Activated CD4-positive, alpha-beta T cell treated with anti-CD3 and anti-CD28 coated beads, Interleukin-2, amount 50 U/mL, for 24 hours (primary cell): ENCODE data around the gene CDH10.

ENCODE experiments used
- DNase-seq, 2 donors: peaks; one replicate each; pipeline ENCODE4 v3.0.0-alpha.2; 2020; ENCODE audit warnings: low read depth in 1 of 2, low spot score in 1 of 2

CDH10 gene

DNA sequence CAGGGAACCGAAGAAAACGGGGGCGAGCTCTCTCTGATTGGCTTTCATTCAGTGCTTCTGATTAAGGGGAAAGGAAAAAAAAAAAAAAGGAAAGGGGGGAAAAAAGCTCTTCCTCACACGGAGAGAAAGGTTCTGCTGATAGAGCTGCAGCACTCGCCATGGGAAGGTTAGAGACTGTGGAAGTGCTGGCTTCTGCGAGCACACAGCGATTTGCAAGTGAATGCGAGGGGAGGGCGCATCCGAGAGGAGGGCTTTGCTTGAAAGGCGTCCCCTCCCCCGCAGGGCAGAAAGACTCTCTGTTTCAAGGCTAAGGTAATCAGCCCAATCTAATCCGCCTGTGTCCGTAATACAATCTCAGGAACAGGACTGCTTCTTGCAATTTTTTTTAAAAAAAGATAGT lies at the start of gene CDH10:
Gene CDH10 (minus strand): TSS at position 218 of the 400 bp plus-strand sequence. CDS start 51,488 bp downstream, outside the sequence.
- no peak for DNase-seq

DNA sequence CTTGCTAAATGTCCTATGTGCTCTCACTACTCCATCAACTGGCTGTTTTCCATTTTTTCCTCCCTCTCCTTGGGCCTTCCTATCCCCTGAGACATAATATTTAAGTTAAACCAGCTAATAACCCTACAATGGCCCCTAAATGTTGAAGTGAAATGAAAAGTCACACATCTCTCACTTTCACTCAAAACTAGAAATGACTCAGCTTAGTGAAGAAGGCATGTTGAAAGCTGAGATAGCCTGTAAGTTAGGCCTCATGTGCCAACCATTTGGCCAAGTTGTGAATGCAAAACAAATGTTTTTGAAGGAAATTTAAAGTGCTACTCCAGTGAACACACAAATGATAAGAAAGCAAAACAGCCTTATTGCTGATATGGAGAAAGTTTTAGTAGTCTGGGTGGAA lies 48.8 kb upstream of the CDH10 start:
- no peak for DNase-seq

DNA sequence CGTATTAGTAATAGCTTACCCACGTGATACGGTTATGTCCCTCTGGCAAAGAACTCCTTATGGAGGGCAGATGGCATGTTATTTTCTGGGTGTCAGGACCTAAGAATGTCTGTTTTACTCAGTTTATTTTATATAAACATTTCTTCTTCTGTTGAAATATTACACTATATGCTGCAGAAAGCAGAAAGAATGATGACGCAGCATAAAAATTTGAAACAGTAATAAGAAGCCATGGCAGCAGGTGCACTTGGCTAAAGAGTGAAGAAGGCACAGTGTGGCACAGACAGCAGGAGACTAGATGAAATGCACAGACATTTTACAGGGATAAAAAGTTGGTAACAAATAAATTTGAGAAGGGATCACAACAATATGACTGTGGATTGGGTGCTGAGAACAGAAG lies 46.3 kb upstream of the CDH10 start:
- DNase-seq, result no peak

DNA sequence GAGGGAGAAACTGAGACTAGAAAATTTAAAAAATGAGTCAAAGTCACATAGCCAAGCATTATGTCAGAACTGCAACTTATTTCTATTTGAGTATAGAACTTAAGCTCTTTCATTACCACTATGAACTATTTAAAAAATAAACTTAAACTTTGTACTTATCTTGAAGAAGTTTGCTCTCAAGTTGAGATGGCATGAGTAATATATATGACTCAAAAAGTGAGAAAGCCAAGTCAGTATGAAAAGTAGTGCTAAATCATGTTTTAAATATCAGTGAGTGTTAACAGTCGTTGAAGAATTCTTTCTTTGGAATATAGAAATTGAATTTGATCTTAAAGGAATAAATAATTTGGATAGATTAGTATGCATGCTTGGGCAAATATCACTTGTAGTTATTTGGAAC lies 36.3 kb upstream of the CDH10 start:
- no peak for DNase-seq

DNA sequence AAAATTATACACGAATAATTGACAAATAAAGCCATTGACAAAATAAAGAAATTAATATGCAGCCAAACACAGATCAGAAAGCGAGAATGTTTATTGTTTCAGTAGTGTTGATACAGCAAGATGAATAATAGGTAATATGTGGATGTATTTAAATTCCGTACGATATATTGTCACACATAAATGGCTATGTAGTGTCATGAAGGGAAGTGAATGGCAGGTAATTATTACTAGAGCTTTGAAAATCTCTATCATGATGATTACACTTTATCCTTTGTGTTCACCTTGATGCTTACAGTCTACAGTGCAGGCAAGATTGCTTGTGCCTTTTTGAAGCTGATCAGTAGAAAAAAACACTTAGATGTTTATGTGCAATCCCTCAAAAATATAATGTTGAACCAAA lies 23.3 kb upstream of the CDH10 start:
- DNase-seq, result no peak

DNA sequence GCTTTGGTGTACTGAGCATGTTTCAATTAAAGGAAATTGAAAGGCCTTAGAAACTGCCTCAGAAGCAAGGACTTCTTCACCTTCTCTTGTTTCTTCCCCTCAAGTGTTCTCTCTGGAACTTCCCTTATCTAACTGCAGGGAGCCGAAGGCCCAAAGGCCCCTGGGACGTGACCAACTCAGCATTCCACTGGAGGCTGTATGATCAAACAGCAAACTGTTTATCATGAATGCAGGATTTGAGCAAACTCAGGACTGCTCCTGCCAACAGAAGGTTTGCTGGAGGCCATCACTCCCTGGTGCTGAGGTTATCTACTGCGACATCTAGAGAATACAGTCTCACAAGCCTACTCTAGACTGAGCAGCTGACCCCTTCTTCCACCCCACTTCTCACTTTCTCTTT lies 4.8 kb upstream of the CDH10 start:
- DNase-seq, result no peak

DNA sequence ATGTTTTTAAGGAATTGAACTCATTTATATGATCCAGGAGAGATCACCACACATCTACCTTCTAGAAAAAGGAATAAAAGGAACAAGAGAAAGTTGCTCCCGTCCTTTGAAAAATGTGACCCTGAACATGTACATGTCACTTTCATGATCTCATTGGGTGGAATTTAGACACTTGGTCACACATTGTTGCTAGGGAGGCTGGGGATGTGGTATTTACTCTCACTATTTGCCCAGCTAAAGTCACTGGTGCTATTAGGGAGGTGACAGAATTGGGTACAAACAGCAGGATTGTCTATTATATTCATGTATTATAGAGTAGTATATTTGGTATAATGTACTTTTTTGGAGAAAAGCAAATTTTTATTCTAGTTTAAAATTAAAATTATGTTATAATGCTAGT lies 2.1 kb upstream of the CDH10 start:
- no peak for DNase-seq

DNA sequence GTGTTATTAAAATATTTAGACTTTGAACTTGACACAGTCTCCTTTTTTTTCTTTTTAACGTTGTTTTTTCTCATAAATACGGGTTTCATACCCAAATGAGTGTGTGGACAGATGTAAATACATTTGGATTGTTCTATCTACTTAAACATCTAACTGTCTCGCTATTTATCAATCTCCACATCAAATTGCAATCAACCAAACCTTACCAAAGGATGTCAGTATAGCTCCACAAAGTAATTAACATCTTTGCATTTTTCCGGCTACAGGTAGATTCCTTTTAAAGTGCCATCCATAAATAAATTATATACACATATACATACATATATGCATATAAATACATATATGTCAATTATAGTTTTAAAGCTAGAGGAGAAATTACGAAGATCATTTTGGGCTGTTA lies 705 bp upstream of the CDH10 start:
- no peak for DNase-seq

DNA sequence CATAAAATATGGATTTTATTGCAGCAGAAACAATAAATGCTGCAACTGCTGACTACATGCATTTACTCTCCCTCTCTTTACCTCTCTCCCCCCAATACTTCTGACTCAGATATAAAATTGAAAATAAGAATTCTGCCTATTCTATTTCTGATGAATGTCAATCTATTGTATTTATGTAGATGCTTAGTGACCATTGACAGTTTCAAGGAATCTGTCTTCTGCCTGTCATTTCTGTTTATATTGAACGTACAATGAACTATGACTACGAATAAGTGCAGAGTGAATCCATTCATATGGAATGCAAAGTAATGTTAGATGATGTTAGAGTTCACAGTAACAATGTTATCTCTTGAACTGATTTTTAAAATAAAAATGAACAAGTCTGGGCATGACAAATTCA lies 898 bp downstream of the CDH10 start:
- DNase-seq, result no peak

DNA sequence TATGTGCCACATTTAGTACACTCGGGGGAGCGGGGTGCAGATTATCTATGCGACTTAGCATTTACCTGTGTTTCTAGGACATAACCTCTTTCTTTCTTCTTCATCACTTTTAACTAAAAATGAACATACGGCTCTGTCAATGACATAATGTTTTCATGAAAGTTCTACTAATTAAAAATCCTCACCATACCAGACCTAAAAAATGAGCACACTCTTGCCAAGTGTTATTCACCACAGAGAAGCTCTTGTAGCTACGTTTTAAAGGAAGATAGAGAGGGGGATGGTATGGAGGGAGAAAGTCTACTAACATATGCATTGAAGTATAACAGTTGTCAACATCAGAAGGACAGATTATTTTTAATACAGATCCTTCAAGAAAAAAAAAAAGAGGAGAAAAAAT lies 1.6 kb downstream of the CDH10 start:
- DNase-seq, result no peak

DNA sequence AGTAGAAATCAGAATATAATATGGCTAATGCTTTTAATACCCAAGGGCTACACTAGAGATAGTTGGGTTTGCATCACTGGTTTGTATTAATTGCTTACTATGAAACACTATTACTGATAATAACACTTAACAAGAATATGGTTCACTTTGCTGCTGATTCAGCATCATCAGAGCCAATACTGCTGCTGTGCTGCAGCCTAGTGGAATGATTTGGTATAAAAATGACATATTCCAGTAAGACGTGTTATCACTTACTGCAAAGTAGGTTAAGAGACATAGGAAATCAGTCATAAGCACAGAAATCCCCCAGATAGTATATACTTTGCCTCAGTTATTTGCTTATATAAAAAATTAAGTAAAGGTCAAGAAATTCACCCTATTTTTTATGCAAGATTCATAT lies 2.8 kb downstream of the CDH10 start:
- DNase-seq, result no peak

DNA sequence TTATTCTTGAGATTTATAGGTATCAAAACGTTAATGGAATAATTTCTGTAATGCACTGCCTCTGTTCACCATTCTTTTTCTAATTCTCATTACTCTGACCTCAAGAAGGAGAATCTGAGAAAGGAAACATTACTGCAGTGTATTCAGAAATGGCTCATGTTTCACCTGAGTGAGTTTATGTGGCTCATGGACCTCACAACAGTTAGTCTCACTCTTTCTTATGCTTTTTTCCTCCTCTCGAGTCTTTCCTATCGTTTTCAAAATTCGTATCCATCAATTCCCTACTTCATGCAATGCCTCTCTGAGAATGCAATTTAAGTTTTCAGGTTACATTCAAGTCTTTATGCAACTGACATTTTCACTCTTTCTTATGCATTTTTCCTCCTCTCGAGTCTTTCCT lies 9.6 kb downstream of the CDH10 start:
- no peak for DNase-seq

DNA sequence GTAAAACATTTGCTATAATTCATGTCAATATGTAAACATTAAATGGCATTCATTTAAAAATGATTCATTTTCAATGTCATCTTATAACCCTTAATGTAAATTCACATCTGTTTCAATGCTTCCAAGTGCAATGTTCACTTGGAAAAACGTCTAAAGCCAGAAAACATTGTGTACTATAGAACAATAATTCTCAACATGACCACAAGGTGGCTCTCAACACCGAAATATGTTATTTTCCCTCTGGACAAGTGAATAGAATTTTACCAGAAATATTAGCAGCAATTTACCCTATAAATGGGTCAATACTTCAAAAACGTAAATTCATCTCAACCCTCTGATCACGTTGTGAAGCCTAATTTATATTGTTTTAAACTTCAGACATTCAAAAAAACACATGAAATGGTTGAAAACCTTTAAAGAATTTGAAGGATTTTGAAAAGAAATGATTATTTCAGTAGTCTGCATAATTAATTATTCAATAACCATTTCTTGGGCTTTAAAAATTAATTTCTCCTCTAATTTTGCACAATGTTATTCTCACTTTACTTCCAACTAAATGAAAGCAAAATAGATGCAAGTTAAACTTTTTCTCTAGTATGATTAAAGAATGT lies 11.0 kb downstream of the CDH10 start:
- DNase-seq, result no peak

DNA sequence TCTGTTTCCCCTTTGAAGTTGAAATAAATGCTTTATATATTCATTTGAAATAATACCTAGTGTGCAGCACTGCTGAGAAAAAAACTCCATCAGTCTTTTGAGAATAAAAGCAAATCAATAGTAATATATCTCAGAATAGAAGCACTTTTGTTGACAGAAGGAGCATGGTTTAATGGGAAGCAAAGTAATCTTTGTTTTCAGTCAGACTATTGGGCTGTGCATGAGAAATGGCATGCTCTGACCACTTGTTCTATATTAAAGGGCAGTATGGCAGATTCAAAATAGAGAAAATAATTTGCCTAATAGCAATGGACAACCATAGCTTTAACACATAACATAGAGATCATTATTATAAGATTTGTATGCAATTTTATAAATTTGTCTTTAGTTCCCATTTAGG lies 12.4 kb downstream of the CDH10 start:
- DNase-seq, result no peak

DNA sequence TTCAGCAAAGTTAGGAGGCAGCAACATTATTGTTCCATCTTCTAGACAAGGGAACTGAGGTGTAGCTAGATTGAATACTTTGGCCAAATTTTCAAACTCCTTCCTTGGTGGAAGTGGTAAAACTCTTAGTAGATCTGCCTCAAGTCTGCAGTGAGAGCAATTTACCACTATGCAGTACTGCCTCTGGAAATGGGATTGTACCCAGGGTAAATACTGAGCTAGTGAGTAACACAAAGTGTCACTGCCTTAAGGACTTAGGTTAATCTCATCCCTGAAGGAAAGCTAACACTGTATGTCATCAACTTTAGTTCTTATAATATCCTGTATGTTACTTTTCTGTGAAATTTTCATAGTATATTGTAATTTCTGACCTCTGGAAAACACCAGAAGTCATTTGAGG lies 13.9 kb downstream of the CDH10 start:
- no peak for DNase-seq

DNA sequence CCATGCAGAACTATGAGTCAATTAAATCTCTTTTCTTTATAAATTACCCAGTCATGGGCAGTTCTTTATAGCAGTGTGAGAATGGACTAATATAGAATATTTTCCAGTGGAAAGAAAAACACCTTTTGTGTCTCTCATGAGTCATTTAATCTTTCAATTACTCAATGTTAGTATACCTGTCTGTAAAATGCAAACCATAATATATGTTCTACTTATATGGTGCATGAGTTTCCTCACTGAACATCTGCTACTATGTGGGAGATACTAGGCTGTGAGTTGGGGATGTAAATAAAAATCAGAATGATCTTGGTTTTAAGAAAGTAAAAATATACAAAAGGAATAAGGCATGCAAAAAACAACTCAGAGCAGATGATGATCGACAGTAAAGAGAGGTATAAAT lies 15.0 kb downstream of the CDH10 start:
- DNase-seq, result no peak

DNA sequence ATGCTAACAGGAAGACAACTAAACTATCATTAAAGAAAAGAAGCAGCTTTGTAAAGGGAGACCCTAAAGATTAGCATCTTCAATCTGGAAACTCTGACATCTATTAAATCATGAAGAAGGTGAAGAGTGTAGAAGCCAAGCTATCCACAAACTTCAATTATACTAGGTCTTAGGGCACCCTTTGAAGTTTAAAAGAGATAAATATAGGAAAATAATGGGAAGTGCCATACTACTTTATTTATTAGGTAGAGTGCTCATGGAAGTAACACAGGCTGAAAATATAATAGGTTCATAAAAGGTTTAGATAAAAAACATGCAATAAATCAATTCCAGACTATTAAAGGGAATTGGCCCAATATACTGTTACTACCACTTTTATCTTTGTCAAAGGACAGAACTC lies 19.9 kb downstream of the CDH10 start:
- no peak for DNase-seq

DNA sequence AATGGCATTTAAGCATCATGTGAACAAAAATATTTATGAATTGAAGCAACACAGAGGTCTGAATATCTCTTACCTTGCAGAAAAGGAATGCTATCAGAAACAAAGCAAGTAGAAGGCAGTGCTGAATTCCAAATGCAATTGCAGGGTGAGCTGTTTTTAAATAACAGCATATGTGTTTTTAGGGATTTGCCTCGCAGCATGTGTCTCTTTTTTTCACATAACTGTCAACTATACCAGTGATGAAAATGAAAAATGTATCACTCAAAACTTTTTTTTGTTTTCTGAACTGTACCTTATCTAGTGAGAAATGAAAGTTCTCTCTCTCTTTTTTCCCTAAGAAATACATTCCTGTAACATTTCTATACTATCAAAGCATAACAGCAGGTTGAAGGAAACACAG lies 21.2 kb downstream of the CDH10 start:
- DNase-seq, result no peak

DNA sequence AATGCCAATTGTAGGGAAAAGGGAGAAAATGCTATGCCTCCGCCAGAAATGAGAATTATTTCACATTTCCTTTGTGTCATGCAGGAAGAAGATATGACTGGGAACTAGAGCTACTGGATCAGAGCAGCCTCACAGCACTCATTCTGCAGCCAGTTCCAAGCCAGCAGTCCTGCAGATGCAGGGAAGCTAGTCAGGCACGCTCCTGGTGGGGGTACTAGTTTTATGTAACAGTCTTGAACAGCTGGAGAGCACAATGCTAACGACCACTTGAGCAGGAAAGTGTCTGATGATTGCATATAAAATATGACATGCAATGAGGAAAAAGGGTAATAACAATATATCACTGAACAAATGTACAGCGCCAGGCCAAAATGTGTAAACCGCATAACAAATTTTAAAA lies 21.7 kb downstream of the CDH10 start:
- DNase-seq, result no peak

DNA sequence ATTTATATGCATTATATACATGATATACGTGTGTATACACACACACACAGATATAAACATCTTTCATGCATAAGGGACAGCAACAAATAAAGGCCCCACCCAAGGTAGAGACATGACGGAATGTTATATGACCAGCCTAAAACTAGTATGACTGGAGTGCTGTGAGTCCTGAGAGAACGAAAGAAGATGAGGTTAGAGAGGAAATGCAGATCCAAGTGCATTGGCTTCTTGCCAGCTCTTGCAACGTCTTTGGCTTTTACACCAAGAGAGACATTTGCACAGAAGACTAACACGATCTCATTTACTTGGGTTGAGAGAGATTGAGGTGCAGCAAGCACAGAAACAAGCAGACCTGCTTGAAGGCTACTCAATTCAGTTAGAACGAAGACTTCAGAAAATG lies 23.0 kb downstream of the CDH10 start:
- no peak for DNase-seq

DNA sequence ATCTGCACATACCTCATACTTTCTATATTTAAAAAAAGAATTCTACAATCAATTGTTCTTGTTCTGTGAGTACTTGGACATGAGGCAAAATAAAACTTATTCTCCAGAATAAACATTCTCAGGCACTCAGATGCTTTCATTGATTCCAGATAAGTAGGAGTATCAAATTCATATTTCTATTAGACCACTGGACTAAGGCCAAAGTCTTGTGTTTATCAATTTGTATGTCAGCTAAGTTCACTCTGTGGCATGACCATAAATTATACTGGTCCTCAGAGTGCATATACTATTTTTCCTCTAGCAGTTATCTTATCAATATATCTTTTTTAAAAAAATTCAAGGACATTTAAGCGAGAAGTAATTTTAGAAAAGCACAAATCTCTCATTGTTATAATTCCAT lies 28.2 kb downstream of the CDH10 start:
- no peak for DNase-seq

DNA sequence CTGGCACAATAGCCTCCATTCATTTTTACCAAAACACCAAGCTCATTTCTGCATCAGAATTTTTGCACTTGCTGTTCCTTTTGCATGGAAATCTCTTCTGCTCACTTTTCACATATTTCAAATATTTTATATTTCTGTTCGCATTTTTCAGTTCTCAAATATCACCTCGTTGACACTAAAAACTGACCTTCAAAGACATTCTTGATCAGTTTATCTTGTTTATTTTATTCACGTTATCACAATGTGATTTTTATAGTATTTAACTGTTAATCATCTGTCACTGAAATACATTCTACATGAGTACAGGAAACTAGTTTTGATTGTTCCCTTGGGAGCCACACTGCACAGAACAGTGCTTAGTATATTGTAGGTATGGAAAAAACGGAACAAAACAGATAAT lies 29.6 kb downstream of the CDH10 start:
- DNase-seq, result no peak

DNA sequence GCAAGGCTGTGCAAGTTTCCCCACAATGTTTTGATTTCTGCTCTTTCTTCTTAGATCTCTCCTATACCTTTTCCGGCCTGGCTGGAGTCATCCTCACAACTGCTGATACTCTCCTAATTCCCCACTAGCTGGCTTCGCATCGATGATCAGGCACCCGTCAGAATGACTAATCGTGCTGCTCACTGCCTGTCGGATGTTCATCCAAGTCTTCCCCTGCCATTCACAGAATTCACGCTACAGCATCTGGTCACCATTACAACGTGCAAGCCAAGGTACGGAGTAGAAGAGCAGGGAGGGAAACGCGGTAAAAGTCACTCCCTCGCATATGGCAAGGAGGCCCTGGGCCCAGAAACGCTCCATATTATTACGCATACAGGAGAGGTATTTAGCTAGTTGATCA lies 35.1 kb downstream of the CDH10 start:
- DNase-seq, result no peak

DNA sequence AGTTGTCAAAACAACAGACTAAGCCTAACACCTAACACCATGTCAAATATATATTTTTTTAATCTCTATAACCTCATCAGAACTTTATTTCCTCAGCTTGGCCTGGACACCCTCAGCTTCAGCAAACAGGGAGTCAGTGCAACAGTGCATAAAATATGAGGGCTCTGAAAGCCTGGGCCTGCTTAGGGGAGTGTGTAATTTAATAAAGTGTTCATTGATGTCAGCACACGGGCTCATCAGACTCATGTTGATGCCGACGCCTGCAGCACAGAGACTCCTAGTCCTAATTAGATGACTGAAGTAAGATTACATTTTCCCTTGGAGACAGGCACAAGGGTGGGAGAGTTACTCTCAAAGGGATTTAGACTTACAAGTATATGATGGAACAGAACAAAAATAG lies 37.8 kb downstream of the CDH10 start:
- no peak for DNase-seq
